Fibroblast of lung (primary cell): ENCODE results near the gene ZFYVE26.

ENCODE experiments used
- EZH2 ChIP-seq: IDR thresholded peaks from 2 replicates; pipeline ENCODE4 v1.5.1; 2012; ENCODE audit warnings: low read length, control low read depth, mild to moderate bottlenecking; ENCODE audit errors: missing control alignments
- TF ChIP-seq, protein P1 (sequence below), 2 donors: IDR thresholded peaks in 1 of 2; conservative IDR thresholded peaks in 1 of 2; 1 replicate in 1 of 2; 2 replicates in 1 of 2; pipeline ENCODE4 v1.5.1; 2011 to 2012; ENCODE audit warnings: low read length in 2 of 2, control low read depth in 1 of 2, inconsistent platforms in 1 of 2, low read depth in 1 of 2, mild to moderate bottlenecking in 1 of 2

DNA sequence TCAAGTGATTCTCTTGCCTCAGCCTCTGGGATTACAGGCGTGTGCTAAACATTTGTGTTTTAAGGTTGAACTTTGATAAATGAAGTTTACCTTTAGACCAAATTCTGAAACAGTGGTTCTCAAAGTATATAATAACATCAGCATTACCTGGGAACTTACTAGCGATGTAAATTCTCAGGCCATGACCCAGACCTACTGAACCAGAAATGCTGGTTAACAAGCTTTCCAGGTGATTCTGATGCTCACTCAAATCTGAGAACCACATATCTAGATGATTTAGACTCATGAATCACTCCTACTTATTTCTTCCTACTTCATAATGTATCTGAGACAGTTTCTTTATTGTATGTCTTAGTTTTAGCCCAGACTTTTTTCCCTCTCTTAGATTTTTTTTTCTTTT, 46.8 kb upstream of the ZFYVE26 start:
- TF ChIP-seq, protein P1, sequence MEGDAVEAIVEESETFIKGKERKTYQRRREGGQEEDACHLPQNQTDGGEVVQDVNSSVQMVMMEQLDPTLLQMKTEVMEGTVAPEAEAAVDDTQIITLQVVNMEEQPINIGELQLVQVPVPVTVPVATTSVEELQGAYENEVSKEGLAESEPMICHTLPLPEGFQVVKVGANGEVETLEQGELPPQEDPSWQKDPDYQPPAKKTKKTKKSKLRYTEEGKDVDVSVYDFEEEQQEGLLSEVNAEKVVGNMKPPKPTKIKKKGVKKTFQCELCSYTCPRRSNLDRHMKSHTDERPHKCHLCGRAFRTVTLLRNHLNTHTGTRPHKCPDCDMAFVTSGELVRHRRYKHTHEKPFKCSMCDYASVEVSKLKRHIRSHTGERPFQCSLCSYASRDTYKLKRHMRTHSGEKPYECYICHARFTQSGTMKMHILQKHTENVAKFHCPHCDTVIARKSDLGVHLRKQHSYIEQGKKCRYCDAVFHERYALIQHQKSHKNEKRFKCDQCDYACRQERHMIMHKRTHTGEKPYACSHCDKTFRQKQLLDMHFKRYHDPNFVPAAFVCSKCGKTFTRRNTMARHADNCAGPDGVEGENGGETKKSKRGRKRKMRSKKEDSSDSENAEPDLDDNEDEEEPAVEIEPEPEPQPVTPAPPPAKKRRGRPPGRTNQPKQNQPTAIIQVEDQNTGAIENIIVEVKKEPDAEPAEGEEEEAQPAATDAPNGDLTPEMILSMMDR (conservative IDR thresholded peaks at IDR 0.05 in 1 of 2, IDR thresholded peaks at IDR 0.05 in 1 of 2; ENCODE audit: low read depth in 1 of 2, low read length in 2 of 2), result no peak
- TF ChIP-seq EZH2, result no peak
